ENCODE data around the gene PDXDC1. TPM values are rescaled to one million over a fixed set of nuclear protein-coding genes. Genes with fewer than 3 reads are reported as not detected.
"Not testable (repeated sequence)": the region's sequence is repeated elsewhere in the genome, so short reads cannot be mapped to it uniquely, and the experiment has no call there.

Gene PDXDC1
- total RNA-seq, 1 donor from 2014 or later = 123 TPM

DNA sequence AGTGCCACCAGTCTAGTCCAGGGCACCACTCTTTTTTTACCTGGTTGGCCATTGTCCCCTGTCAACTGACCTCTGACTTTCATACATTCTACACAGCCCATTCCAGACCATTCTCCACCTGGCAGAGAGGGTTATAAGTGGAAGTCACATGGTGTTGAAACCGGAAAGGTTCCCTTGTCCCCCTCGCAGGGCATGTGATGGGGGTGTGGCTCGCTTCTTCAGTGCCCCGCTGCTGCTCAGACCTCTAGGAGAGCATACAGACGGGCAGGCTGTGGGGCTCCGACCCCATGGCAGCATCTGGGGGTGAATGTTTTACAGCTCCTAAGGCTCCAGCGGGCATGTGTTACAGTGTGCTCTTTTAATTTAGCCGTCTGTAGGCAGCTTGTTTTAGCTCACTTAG lies 52.2 kb downstream of the PDXDC1 start:
- H3K27ac Mint-ChIP-seq (ENCODE audit: unreplicated experiment); H3K27me3 Mint-ChIP-seq (ENCODE audit: low read depth, unreplicated experiment); H3K4me3 Mint-ChIP-seq (ENCODE audit: unreplicated experiment); H3K27me3 ChIP-seq (ENCODE audit: insufficient read depth, low read length); H3K4me2 ChIP-seq (ENCODE audit: low read length); H3K9me3 ChIP-seq (ENCODE audit: insufficient read depth, low read depth, low read length); H3K27ac ChIP-seq (ENCODE audit: low read depth, low read length); H3K9me3 Mint-ChIP-seq (ENCODE audit: unreplicated experiment); H3K4me3 ChIP-seq (ENCODE audit: insufficient read depth, low read depth, low read length); FAIRE-seq; H3K9ac ChIP-seq (ENCODE audit: low read length); DNase-seq (ENCODE audit: low read depth); H2AFZ ChIP-seq (ENCODE audit: low read depth, low read length): not testable (repeated sequence)
- Mint-ChIP-seq H3K4me1 (ENCODE audit: low read depth, unreplicated experiment) (peaks cover 19% of the 10 kb centered on the region), H3K36me3 (ENCODE audit: low read depth, unreplicated experiment) (peaks cover 48% of the 10 kb centered on the region)
- Histone ChIP-seq H3K4me1 (ENCODE audit: insufficient read depth, low read length) (peaks cover 15% of the 10 kb centered on the region), H3K36me3 (ENCODE audit: insufficient read depth, low read length) (peaks cover 29% of the 10 kb centered on the region), H4K20me1 (ENCODE audit: insufficient read depth, low read length) (peaks cover 57% of the 10 kb centered on the region), H3K79me2 (ENCODE audit: insufficient read depth, low read length) (peaks cover 28% of the 10 kb centered on the region)

DNA sequence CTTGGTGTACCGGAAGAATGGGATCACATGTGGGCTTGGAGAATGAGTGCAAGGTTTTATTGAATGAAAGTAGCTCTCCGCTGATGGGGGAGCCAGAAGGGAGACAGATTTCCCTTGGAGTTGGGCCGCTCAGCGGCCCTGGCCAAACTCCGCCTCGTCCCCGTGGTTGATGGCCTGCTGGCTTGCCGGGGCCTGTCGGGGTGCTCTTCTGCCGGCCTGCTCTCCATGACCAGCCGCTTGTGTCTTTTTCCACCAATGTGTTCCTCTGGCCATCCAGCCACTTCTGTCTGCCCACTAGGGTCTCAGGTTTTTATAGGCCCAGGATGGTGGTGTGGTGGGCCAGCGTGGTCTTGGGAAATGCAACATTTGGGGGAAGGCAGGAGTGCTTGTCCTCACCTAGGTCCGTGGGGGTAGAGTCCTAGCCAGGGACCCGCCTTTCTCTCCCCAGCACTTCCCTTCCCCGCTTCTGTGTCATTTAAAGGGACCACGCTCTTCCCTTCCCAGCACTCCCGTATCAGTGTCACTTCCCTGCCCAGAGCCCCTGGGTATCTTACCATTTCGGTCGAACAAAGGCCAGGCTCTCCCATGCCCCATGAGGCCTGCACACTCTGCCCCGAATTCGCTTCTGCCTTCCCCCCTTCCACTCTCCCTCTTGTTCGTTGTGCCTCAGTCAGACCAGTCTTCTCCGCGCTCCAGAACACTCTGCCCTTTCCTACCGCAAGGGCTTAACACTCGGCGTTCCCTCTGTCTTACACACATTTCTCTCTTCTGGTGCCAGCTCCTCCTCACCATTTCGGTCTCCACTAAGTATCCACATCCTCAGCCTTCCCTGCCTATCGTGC lies 52.9 kb downstream of the PDXDC1 start:
- H3K27me3 ChIP-seq (ENCODE audit: insufficient read depth, low read length); FAIRE-seq; H3K27ac ChIP-seq (ENCODE audit: low read depth, low read length); H3K4me3 Mint-ChIP-seq (ENCODE audit: unreplicated experiment); H3K4me2 ChIP-seq (ENCODE audit: low read length); H2AFZ ChIP-seq (ENCODE audit: low read depth, low read length); DNase-seq (ENCODE audit: low read depth); H3K4me3 ChIP-seq (ENCODE audit: insufficient read depth, low read depth, low read length); H3K27me3 Mint-ChIP-seq (ENCODE audit: low read depth, unreplicated experiment); H3K9me3 ChIP-seq (ENCODE audit: insufficient read depth, low read depth, low read length); H3K9ac ChIP-seq (ENCODE audit: low read length); H3K9me3 Mint-ChIP-seq (ENCODE audit: unreplicated experiment): not testable (repeated sequence)
- peaks cover 47% of the 10 kb centered on the region for H3K36me3 Mint-ChIP-seq (ENCODE audit: low read depth, unreplicated experiment)
- Histone ChIP-seq H3K79me2 (ENCODE audit: insufficient read depth, low read length) (peaks cover 28% of the 10 kb centered on the region), H4K20me1 (ENCODE audit: insufficient read depth, low read length) (peaks cover 56% of the 10 kb centered on the region), H3K4me1 (ENCODE audit: insufficient read depth, low read length) (peaks cover 17% of the 10 kb centered on the region), H3K36me3 (ENCODE audit: insufficient read depth, low read length) (peaks cover 31% of the 10 kb centered on the region)
- H3K4me1 Mint-ChIP-seq (ENCODE audit: low read depth, unreplicated experiment) = peaks cover 15% of the 10 kb centered on the region
- peak overlapping the region; percentile 4 for H3K27ac Mint-ChIP-seq (ENCODE audit: unreplicated experiment)

DNA sequence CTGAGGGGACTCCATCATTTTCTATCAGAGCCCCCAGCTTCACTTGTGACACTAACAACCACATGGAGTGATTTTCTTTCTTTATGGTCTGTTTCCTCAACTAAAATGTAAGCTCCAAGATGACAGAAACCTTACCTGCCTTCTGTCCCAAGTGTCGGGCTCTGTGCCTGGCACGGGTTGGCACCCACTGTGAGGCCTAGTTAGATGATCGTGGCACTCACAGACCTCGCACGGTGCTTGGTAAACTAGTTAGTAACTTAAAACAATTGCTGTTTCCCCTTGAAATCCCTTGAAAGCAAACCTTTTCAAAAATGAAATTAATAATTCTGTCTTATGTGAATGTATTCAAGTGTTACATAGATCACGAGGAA lies 53.5 kb downstream of the PDXDC1 start:
- peaks cover 15% of the 10 kb centered on the region for H3K4me1 Mint-ChIP-seq (ENCODE audit: low read depth, unreplicated experiment)
- H4K20me1 ChIP-seq (ENCODE audit: insufficient read depth, low read length) = peaks cover 58% of the 10 kb centered on the region
- H3K4me2 ChIP-seq (ENCODE audit: low read length) = not testable (repeated sequence)

DNA sequence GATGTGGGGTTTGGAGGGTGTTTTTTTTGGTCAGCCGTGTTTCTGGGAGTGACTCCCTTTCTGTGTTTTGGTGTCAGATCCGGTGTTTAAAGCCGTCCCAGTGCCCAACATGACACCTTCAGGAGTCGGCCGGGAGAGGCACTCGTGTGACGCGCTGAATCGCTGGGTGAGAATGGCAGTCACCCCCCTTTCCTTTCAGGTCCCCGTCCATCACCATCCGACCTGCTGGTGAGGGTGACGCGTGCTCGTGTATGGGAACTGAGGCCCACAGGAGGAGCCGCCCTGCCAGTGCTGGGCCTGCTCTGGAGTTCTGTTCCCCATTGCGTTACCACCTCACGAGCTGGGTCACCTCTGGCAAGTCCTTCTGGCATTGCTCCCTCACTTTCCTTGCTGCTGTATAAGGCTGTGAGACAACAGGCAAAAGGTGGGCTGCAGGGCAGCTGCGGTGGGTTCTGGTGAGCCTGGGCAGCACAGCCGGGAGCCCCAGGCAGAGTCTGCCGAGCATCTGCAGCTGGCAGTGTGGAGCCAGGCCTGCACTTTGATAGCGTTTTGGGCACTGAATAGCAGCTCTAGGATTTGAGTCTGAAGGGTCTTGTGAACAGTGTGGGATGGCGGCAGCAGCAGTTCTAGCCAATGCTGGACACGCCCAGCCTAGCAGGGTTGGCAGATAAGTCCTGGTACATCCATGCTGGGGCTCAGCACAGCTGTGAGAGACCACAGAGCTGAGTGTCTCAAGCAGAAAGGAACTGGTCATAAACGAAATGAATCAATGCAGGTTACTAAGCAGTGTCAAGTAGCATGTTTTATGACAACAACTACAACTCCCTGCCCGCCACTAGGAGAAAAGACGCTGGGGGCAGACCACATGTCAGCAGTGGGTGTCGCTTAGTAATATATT lies 54.2 kb downstream of the PDXDC1 start:
- H3K4me1 Mint-ChIP-seq (ENCODE audit: low read depth, unreplicated experiment) = peaks cover 15% of the 10 kb centered on the region
- H3K36me3 ChIP-seq (ENCODE audit: insufficient read depth, low read length) = peaks cover 38% of the 10 kb centered on the region
- peaks cover 24% of the 10 kb centered on the region for H3K79me2 ChIP-seq (ENCODE audit: insufficient read depth, low read length)
- H3K4me3 Mint-ChIP-seq (ENCODE audit: unreplicated experiment); H3K9ac ChIP-seq (ENCODE audit: low read length); H3K27me3 ChIP-seq (ENCODE audit: insufficient read depth, low read length); H3K27ac ChIP-seq (ENCODE audit: low read depth, low read length); H3K4me3 ChIP-seq (ENCODE audit: insufficient read depth, low read depth, low read length); H3K4me2 ChIP-seq (ENCODE audit: low read length); H3K9me3 Mint-ChIP-seq (ENCODE audit: unreplicated experiment); H3K9me3 ChIP-seq (ENCODE audit: insufficient read depth, low read depth, low read length); H2AFZ ChIP-seq (ENCODE audit: low read depth, low read length); H3K27me3 Mint-ChIP-seq (ENCODE audit: low read depth, unreplicated experiment): not testable (repeated sequence)
- peak; percentile 25 for DNase-seq (ENCODE audit: low read depth)
- peaks cover 59% of the 10 kb centered on the region for H4K20me1 ChIP-seq (ENCODE audit: insufficient read depth, low read length)
- H3K27ac Mint-ChIP-seq (ENCODE audit: unreplicated experiment) = peak overlapping the region; percentile 36
- H3K36me3 Mint-ChIP-seq (ENCODE audit: low read depth, unreplicated experiment) = peaks cover 51% of the 10 kb centered on the region
- H3K4me1 ChIP-seq (ENCODE audit: insufficient read depth, low read length) = peaks cover 20% of the 10 kb centered on the region
- peak; percentile 29 for FAIRE-seq

More for the DNA sequence above, 53.5 kb downstream of the PDXDC1 start:
- not testable (repeated sequence) for H3K9ac ChIP-seq (ENCODE audit: low read length); H3K9me3 Mint-ChIP-seq (ENCODE audit: unreplicated experiment); H3K4me3 Mint-ChIP-seq (ENCODE audit: unreplicated experiment); FAIRE-seq; DNase-seq (ENCODE audit: low read depth); H3K27ac Mint-ChIP-seq (ENCODE audit: unreplicated experiment); H2AFZ ChIP-seq (ENCODE audit: low read depth, low read length); H3K27ac ChIP-seq (ENCODE audit: low read depth, low read length); H3K4me3 ChIP-seq (ENCODE audit: insufficient read depth, low read depth, low read length); H3K27me3 ChIP-seq (ENCODE audit: insufficient read depth, low read length); H3K27me3 Mint-ChIP-seq (ENCODE audit: low read depth, unreplicated experiment); H3K9me3 ChIP-seq (ENCODE audit: insufficient read depth, low read depth, low read length)
- Histone ChIP-seq H3K79me2 (ENCODE audit: insufficient read depth, low read length) (peaks cover 25% of the 10 kb centered on the region), H3K4me1 (ENCODE audit: insufficient read depth, low read length) (peaks cover 20% of the 10 kb centered on the region), H3K36me3 (ENCODE audit: insufficient read depth, low read length) (peaks cover 32% of the 10 kb centered on the region)
- H3K36me3 Mint-ChIP-seq (ENCODE audit: low read depth, unreplicated experiment) = peaks cover 50% of the 10 kb centered on the region

DNA sequence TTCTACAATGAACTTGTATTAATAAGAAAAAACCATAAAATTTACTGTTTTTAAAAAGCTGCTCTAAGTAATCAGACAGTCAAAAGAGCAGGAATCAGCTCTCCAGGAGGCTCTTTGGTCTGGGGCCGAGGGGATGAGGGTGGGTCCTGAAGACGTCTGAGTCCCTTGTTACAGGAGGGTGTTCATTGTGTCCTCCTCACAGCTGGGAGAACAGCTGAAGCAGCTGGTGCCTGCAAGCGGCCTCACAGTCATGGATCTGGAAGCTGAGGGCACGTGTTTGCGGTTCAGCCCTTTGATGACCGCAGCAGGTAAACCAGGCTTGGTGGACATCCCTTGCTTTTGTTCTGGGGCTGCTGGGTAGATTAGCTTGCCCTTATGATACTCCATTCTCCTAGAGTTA lies 54.9 kb downstream of the PDXDC1 start:
- not testable (repeated sequence) for H3K27ac ChIP-seq (ENCODE audit: low read depth, low read length); DNase-seq (ENCODE audit: low read depth); H3K4me3 ChIP-seq (ENCODE audit: insufficient read depth, low read depth, low read length); H3K27me3 ChIP-seq (ENCODE audit: insufficient read depth, low read length); H2AFZ ChIP-seq (ENCODE audit: low read depth, low read length); H3K27me3 Mint-ChIP-seq (ENCODE audit: low read depth, unreplicated experiment); H3K4me3 Mint-ChIP-seq (ENCODE audit: unreplicated experiment); H3K9me3 ChIP-seq (ENCODE audit: insufficient read depth, low read depth, low read length); H3K9me3 Mint-ChIP-seq (ENCODE audit: unreplicated experiment); H3K9ac ChIP-seq (ENCODE audit: low read length); FAIRE-seq; H3K4me2 ChIP-seq (ENCODE audit: low read length)
- peaks cover 36% of the 10 kb centered on the region for H3K36me3 ChIP-seq (ENCODE audit: insufficient read depth, low read length)
- peaks cover 20% of the 10 kb centered on the region for H3K4me1 ChIP-seq (ENCODE audit: insufficient read depth, low read length)
- H3K79me2 ChIP-seq (ENCODE audit: insufficient read depth, low read length) = peaks cover 19% of the 10 kb centered on the region
- H4K20me1 ChIP-seq (ENCODE audit: insufficient read depth, low read length) = peaks cover 58% of the 10 kb centered on the region
- H3K36me3 Mint-ChIP-seq (ENCODE audit: low read depth, unreplicated experiment) = peaks cover 49% of the 10 kb centered on the region
- peaks cover 13% of the 10 kb centered on the region for H3K4me1 Mint-ChIP-seq (ENCODE audit: low read depth, unreplicated experiment)
- H3K27ac Mint-ChIP-seq (ENCODE audit: unreplicated experiment) = peak overlapping the region; percentile 72

Measured in astrocyte (in vitro differentiated cells and primary cell).